DMS 273 treated with DMSO at 0.1 percent for 48 hours (cell line): ENCODE measurements around the gene PCID2.
A peak's percentile ranks its signal among the peaks of the same experiment; 100 is the strongest.

Source experiments
- DNase-seq: peaks from one replicate; lab custom pipeline; 2025; lab: John Stamatoyannopoulos, UW

The PCID2 gene

DNA sequence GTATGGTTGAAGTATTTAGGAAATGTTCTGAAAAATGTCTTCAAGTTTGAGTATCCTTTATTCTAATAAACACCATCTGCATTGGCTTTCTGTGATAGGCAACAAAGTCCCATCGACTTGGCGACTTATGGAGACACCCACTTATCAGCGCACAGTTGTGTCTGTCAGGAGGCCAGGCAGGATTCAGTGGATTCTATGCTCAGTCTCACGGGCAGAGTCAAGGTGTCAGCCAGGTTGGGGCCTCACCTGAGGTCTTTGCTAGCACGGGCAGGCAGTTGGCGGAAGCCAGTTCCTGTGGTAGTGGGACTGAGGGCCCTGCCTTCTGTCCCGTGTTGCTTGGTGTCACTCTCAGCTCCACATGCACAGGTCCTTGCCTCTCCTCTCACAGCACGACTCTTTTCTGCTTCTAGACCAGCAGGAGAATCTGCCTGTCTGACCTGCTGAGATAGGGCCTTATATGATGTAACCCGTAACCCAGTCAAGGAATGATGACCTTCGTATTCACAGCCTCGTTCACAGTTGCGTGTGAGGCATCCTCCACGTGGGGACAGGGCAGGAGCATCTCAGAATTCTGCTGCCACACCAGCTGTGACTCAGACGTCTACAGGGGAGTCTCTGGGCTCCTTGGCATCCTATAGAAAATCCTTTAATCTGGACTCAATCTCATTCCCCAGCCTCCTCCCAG, 10.9 kb upstream of the PCID2 start:
- DNase-seq, result no peak

DNA sequence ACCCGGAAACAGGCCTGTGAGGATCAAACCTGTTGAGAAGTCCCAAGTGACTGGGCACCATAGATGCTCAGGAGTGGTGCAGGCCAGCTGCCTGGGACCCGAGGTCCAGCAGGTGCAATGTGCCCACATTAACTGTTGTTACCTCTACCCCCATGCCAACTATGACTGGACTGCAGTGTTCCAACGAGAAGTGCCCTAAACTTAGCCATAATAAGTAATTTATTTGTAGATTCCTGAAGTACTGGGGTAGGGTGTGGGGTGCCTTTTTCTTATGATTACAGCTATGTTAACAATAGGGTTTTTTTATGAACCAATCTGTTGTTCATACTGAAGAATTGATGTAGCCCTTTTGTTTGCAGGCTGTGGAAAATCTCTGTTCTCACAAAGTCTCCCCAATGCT, 10.1 kb upstream of the PCID2 start:
- DNase-seq, result no peak

DNA sequence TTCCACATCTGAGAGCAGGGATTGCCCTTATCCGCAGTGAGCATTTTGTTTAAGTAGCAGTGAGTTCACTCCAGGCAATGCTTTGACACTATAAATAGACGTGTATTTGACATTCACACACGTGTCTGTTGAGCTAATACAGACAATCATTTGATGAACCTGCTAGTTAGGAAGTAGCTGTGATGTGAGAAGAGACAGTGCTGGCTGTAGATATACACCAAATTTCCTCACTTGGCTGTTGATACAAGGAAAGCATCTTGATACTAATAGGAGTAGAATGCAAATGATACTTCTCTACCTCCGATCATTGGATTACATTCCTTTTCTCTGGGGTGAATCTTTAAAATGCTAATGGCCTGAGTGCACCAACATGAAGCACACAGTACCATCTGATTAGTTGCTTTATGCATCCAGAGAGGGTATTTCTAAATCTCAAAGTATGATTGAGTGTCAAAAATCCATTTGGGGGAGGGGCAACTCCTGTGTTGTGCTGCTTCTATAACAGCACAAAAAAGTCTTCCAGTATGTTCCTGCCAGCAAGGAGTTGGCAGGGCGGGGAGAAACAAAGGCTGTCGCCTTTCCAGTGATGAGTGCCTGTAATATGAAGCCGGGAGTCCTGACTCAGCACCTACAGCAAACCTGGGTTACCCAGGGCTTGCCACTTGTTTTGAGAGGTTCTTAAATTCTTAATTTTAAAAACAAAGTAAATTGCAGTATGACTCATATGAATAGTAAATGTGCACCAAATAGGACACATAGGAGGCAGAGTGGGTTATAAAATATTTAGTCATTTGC, 8.0 kb upstream of the PCID2 start:
- peak; percentile 35 for DNase-seq

DNA sequence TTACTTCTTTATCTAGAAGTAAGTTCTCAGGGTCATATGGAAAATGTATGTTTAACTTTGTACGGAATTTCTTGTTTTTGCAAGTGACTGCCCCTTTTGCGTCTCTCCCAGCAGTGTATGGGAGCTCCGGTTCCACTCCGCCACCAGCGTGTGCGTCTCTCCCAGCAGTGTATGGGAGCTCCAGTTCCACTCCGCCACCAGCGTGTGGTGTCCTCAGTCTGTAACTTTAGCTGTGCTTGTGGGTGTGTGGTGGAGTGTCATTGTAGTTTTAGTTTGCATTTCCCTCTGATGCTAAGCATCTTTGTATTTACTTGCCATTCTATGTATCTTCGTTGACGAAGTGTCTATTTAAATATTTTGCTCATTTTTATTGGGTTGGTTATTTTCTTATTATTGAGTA, 3.3 kb upstream of the PCID2 start:
- DNase-seq, result no peak

DNA sequence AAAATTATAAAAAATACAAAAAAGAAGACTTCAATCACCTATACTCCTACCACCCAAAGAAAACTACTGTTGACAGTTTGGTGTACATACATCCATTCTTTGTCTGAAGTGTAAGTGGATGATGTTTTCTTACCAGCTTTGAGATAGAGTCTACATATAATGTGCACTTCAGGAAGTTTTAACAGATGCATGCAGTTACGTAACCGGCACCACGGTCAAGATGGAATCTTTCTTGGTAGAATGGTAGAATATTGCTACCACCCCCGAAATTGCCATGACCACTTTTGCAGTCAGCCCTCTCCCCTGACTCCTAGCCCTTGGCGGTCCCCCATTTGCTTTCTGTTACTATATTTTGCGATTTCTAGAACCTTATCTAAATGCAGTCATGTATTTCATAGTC, 2.4 kb upstream of the PCID2 start:
- DNase-seq, result no peak

DNA sequence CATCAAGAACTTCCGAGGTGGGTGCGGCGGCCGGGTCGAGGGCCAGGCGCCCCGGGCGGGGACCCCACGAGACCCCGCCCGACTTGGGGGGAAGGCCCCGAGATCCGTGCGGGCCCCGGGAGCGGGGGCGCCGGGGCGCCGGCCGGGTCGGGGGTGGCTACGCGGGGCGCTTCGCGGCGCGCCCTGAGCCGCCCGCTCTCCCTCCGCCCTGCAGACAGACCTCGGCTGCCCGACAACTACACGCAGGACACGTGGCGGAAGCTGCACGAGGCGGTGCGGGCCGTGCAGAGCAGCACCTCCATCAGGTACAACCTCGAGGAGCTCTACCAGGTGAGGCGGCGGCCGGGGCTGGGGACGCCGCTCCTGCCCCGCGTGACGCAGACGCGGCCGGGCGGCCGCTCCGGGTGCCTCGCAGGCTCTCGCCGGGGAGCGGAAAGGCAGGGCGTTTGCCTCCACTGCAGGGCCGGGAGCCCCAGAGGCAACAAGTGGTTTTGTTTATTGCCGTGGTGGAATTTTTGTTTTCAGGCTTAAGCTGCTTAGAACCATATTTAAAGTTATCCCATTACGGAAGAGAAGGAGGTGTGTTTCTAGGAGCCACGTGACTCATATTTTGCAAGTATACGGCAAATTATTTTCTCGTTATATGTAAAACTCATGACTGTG, 1.4 kb upstream of the PCID2 start:
- no peak for DNase-seq

DNA sequence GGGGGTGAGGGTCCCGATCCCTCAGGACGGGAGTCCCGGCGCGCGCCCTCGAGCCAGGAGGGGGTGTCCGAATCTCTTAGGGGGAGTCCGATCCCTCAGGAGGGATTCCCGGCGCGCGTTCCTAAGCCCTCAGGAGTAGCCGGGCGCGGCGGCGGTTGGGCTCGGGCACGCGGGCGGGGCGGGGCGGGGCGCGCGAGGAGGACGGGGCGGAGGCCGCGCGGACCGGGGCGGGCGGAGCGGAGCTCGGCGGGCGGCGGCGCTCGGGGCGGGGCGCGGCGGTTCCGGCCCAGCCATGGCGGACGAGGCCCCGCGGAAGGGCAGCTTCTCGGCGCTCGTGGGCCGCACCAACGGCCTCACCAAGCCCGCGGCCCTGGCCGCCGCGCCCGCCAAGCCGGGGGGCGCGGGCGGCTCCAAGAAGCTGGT, 878 bp upstream of the PCID2 start, which contains the start of gene CUL4A:
CUL4A (plus strand) TSS at position 278 of the 423 bp plus-strand sequence; CDS start at position 293, 15 bp downstream.
- no peak for DNase-seq

DNA sequence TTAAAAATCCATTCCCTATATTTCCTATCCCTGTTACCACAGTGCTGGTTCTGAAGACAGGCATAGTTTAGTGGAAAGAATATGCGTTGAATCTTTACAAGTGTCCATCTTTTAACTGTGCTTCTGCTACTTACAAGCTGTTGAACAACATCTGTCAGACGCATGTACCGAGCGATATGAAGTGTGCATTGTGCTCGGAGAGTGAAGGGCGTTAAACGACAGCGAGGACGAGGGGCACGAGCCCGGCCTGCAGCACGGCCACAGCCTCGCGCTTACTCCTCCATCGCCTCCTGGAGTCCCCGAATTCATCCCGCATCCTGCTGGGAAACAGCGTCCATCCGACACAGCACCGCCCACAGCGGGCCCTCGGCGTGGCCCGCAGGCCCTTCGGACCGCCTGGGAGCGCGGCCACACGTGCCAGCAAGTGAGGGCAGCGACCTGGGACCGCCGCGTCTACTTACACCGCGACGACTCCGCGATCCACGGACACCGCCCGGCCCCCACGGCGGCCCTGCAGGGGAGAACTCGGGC, 514 bp downstream of the PCID2 start:
- DNase-seq, result no peak

DNA sequence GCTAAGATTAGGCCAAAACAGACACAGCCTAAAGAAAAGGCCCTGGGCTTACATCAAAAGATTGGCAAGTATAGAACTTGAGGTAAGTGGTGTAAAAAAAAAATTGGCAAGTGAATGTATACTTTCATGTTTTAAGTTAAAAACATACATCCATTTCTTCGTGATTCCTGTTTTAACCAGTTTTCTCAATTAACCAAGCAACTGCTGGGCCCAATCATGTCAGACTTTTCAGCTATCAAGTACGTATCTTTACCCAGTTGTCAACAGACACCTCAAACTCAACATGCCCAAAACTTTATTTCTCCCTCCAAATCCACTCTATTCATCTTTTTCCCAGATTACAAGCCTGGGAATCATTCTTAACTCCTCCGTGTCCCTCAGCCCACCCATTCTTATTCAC, 1.0 kb downstream of the PCID2 start:
- DNase-seq, result no peak

DNA sequence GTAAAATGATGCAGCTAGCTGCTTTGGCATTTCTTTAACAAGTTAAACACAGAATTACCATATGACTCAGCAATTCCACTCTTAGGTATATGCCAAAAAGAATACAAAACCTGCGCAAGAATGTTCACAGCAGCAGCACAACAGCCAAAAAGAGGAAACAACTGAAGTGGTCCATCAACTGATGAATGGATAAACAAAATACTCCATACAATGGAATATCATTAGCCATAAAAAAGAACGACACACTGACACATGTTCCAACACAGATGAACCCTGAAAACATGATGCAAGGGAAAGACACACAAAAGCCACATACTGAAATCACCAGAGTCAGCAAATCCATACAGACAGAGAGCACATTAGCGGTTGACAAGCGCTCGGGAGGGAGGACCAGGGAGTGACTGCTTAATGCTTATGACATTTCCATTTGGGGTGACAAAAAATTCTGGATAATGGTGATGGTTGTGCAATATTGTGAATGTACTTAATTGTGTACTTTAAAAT, 3.0 kb downstream of the PCID2 start:
- DNase-seq, result no peak

DNA sequence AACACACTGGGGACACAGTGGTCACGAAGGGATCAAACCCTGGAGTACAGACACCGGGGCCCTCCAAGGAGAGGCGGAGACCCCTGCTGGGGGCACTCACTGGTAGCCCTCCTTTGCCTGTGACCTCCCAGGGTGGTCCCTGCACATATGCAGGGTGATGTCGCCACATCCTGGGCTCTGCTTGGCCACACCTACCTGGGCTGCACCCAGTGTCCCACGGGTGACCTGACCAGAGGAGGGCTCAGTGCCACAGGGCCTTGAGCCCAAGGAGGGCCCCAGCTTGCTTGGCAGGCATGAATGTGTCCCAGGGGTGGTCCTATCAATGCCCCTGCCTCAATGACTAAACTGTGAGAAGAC, 4.1 kb downstream of the PCID2 start:
- DNase-seq, result no peak

DNA sequence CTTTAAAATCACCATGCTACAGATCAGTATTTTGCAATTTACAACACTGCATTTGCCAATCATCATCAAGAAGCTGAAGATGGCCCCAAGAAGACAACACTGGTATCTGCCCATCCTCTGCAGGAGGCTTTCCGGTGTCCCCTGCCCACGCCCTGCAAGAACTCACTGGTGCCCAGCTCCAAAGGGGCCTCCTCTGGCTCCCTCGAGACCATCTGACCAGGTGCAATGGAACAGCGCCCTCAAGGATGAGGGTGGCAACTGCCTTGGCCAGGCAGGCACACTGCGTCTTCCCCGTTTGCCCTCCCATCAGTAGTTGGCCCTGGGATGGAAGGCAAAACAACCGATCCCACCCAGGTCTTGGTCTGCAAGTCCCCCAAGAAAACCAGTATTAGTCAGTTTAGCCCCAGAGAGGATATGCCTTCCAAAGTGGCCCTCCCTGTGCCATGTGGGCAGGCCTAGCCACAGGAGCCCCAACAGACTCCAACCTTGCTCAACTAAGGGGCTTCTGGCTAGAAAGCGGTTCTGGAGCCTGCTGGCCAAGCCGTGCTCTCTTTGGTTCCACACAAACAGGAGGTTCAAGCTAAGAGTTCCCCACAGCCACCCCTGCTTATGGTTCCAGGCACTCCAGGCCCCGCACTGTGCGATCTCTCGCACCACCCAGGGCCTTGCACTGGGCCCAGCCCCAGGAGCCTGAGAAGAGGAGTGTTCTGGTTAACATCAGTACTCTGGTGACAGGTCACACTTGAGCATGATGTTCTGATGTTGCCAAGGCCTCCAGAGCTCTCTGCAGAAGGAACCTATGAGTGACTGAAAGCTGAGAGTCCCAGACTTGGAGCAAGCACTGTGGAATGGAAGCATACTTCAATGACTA, 4.7 kb downstream of the PCID2 start:
- no peak for DNase-seq

DNA sequence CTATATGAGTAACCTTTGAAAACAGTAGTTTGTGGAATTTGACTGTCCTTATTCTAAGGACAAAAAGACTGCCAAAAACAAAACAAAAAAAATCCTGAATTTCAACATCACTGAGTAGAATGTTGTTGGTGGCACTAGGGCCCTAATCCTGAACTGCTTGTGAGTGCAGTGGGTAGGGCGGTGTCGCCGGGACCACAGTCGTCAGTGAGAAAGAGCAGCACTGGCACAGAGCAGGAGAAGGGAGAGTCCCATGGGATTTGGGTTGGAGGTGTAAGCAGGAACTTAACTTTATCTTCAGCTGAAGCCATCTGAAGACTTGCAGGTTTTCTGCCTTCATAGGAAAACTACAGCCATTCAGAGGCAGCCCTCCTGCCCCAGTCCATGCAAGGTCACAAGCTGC, 5.6 kb downstream of the PCID2 start:
- DNase-seq, result no peak

DNA sequence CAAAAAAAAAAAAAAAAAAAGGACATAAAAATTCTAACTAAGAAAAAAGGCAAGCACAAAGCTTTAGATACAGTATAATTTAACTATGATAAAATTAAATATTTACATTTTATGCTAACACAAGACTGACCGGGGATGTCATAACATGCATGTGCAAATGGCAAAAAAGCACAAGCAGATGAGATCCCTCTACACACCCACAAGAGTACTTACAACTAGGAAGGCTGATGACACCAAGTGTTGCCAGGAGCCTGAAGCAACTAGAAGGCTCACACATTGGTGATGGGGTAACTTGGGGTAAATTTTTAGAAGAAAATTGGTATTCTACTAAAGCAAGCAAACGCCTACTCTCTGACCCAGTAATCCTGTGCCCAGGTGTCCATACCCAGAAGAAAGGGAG, 6.7 kb downstream of the PCID2 start:
- DNase-seq, result no peak

DNA sequence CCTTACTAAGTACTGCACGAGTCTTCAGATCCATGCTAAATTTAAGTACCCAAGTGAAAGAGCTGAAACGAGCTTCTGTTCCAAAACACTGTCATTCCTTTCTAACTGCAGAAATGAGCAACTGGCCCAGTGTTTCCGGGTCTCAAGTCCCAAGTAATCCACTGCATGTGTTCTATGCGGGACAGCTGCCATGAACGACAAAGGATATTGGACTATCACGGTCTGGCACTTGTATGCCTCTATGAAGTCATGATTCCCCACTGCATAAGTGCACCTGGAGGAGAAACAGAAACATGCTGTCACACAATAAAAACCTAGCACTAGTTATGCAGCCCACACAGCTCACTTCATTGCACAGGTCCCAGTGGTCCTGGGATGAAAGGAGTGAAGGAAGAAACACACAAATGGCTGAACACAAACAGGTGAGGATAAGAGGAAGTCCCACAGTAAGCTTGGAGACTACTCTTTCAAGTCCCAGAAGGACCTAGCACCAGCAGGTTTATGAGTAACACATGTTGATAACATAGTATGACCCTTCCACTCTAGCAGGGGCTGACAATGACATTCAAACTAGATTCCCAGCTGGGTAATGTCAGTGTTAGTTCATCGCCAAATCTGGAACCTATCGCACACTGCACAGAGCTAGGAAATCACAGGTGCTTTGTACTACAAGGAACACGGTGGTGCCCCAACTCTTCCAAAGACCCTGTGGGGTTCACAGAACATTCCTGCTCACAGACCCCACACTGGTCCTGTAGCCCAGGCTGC, 11.3 kb downstream of the PCID2 start:
- DNase-seq, result no peak

DNA sequence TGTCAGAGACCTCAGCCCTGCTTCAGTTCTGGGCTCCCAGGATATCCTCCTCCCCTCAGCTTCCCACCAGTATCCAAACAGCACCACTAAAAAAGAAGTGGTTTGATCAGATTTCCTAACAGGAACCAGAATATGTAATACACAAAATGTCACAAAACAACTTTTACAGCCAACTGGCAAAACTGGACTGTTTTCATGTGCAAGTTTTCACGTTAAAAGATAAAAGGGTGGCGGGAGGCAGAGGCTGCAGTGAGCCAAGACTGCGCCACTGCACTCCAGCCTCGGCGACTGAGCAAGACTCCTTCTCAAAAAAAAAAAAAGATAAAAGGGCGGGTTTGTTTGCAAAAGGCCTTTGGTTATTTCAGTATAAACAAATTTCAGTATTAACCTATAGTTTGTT, 13.1 kb downstream of the PCID2 start:
- DNase-seq, result no peak

DNA sequence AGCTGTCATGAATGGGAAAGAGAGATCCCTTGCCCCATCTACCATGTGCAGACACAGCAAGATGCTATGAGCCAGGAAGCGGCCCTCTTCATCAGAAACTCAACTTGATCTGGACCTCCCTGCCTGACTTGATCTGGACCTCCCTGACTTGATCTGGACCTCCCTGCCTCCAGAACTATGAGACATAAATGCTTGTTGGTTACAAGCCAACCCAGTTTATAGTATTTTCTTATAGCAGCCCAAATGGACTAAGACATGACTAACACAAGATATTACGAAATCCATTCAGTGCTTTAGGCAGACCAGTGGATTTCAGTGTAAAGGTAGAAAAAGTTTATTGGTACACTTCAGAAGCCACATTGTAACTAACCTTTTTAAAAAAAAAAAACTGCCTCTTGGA, 15.6 kb downstream of the PCID2 start:
- no peak for DNase-seq

DNA sequence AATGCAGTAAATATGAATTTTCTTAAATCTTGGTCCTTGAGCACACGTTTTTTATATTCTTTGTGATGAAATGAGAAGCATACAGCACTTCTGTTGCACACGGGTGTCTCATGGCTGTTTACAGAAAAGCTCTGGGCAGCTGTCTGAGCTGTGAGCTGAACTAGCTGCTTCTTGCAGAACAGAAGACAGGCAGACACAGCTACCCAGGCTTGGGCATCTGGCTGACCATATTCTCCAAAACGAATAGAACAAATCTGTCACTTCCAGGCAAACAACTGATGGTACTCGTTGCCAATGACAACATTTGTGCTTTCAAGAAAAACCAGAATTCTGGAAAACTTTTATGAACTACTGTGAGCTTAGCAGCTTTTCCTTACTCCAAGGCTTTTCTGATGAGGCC, 16.2 kb downstream of the PCID2 start:
- DNase-seq, result no peak

DNA sequence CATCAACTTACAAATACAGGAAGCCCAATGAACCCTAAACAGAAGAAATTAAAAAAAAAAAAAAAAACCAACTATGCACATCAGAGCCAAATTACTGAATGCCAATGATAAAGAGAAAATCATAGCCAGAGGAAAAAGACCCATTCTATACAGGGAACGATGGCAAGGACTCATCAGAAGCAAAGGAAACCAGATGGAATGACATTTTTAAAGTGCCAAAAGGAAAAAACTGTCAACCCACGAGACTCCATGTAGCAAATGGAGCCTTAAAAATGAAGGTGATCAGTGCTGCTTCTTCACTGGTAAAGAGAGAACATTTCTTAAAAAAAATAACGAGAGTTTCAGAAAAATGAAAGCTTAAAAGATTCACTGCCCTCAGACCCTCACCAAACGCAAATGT, 18.3 kb downstream of the PCID2 start:
- DNase-seq, result no peak

DNA sequence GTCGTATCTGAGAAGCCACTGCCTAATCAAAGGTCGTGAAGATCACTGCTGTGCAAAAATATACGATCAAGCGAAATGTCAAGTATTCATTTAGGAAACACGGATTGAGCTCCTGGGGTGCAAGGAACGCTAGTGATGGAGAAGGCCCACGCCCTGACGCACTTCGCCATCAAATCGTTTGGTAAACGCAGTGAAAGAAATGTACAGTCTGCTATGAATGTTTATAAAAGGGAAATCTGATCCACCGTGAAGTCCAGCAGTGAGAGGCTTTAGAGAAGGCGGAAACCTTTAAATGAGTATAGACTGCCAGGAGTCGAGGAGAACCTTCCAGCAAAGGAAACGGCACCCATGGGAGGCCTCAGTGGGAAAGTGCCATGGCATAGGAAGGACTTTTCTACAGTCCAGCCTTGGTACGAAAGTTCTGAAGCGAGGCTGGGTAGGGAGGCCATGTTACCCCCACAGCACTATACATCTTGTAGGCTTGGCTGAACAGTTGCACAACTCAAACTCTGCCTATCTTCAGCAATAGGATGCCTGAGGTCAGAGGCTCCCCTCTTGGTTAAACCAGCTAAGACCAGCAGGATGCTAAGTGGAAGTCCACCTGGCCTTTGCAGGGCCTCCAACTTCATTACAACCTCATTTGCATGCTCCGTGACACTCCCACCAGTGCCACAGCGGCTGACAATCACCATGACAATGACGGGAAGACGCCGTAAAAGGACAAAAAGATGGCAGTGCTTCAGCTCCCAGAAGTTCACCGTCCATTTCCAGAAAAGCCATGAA, 20.4 kb downstream of the PCID2 start:
- no peak for DNase-seq
